H1 (cell line): ENCODE measurements around the gene TMEM150B. TPM values are rescaled to one million over a fixed set of nuclear protein-coding genes. Genes with fewer than 3 reads are reported as not detected.
A peak's percentile ranks its signal among the peaks of the same experiment; 100 is the strongest.

ENCODE experiments used
- CTCF ChIA-PET: fragments of 300-600 bp; sonication (Branson Sonifier 250); formaldehyde crosslinking; loops from one replicate; lab custom pipeline; 2021; ENCODE audit not compliant: partially characterized antibody; lab: Charles Lee
- POLR2A ChIA-PET: fragments of 300-600 bp; sonication (Branson Sonifier 250); formaldehyde crosslinking; loops from one replicate; lab custom pipeline; 2021; ENCODE audit warnings: inconsistent platforms; ENCODE audit not compliant: partially characterized antibody; lab: Charles Lee
- DNase-seq, 2 experiments: peaks; one replicate each; pipeline versions ENCODE4 v3.0.0 to v3.0.0-alpha.2; 2010 to 2022; ENCODE audit warnings: low spot score in 2 of 2, low read depth in 1 of 2, mixed read lengths in 1 of 2
- FAIRE-seq: peaks from 2 replicates; lab custom pipeline; 2011; peaks lifted over from hg19 to GRCh38; lab: Jason Lieb, UNC
- H2AFZ ChIP-seq: 2 replicates; pipeline ENCODE4 v1.8.1; 2012; ENCODE audit warnings: low read length, inconsistent platforms
- H2AK5ac ChIP-seq: 2 replicates; pipeline ENCODE4 v1.6.1; 2013; ENCODE audit warnings: low read depth, low read length
- H2BK120ac ChIP-seq: replicated peaks from 2 replicates; pipeline ENCODE3; 2013; ENCODE audit warnings: low read depth, low read length, inconsistent platforms
- H2BK12ac ChIP-seq: 2 replicates; pipeline ENCODE4 v1.6.1; 2013; ENCODE audit warnings: low read depth, low read length
- H2BK15ac ChIP-seq: 2 replicates; pipeline ENCODE4 v1.6.1; 2013; ENCODE audit warnings: low read length
- H2BK20ac ChIP-seq: 2 replicates; pipeline ENCODE4 v1.6.1; 2013; ENCODE audit warnings: low read length
- H2BK5ac ChIP-seq: 2 replicates; pipeline ENCODE4 v1.6.1; 2013; ENCODE audit warnings: low read depth, low read length
- H3K14ac ChIP-seq: 2 replicates; pipeline ENCODE4 v1.6.1; 2013; ENCODE audit warnings: inconsistent platforms; ENCODE audit not compliant: insufficient read length
- H3K18ac ChIP-seq: 2 replicates; pipeline ENCODE4 v1.6.1; 2013; ENCODE audit warnings: low read length; ENCODE audit errors: extremely low read depth
- H3K23ac ChIP-seq: 2 replicates; pipeline ENCODE4 v1.6.1; 2013; ENCODE audit warnings: inconsistent platforms; ENCODE audit not compliant: insufficient read length
- H3K23me2 ChIP-seq: 2 replicates; pipeline ENCODE4 v1.6.1; 2013; ENCODE audit warnings: low read depth, low read length
- H3K27ac ChIP-seq: 2 replicates; pipeline ENCODE4 v1.6.1; 2011; ENCODE audit warnings: low read depth, low read length, inconsistent platforms
- H3K27me3 ChIP-seq, 4 experiments: replicated peaks in 1 of 4; 1 replicate in 1 of 4; 2 replicates in 3 of 4; pipeline versions ENCODE4 v1.6.1 to v1.8.1; 2011 to 2013; ENCODE audit warnings: low read length in 3 of 4, mild to moderate bottlenecking in 3 of 4, inconsistent platforms in 2 of 4, mixed read lengths in 2 of 4, moderate library complexity in 1 of 4; ENCODE audit not compliant: control insufficient read depth in 3 of 4, insufficient read depth in 3 of 4; ENCODE audit errors: extremely low read depth in 1 of 4
- H3K36me3 ChIP-seq, 4 experiments: 2 replicates each; pipeline versions ENCODE4 v1.6.1 to v1.8.1; 2011 to 2013; ENCODE audit warnings: mild to moderate bottlenecking in 4 of 4, low read length in 3 of 4, moderate library complexity in 2 of 4, control low read depth in 1 of 4, inconsistent platforms in 1 of 4; ENCODE audit not compliant: insufficient read depth in 4 of 4, control insufficient read depth in 2 of 4
- H3K4ac ChIP-seq: replicated peaks from 2 replicates; pipeline ENCODE3; 2013; ENCODE audit warnings: low read length, low read depth, mixed read lengths, inconsistent platforms; ENCODE audit not compliant: insufficient read length
- H3K4me1 ChIP-seq, 4 experiments: replicated peaks in 1 of 4; 1 replicate in 1 of 4; 2 replicates in 3 of 4; pipeline versions ENCODE4 v1.6.1 to v1.8.1; 2011 to 2013; ENCODE audit warnings: low read length in 3 of 4, inconsistent platforms in 2 of 4, mixed read lengths in 1 of 4; ENCODE audit not compliant: insufficient read depth in 4 of 4, control insufficient read depth in 3 of 4
- H3K4me2 ChIP-seq, 2 experiments: 2 replicates each; pipeline versions ENCODE4 v1.6.1 to v1.8.1; 2011 to 2013; ENCODE audit warnings: low read depth in 2 of 2, low read length in 2 of 2, control low read depth in 1 of 2, inconsistent platforms in 1 of 2, mild to moderate bottlenecking in 1 of 2; ENCODE audit not compliant: insufficient read depth in 1 of 2
- H3K4me3 ChIP-seq, 4 experiments: fragments of 200-600, 300-600 bp in 1 of 4; sonication (generic), shearing (Covaris generic), sonication (Bioruptor Twin) in 1 of 4; 2 replicates each; pipeline versions ENCODE4 v1.5.1 to v1.8.1; 2011 to 2016; ENCODE audit warnings: low read length in 4 of 4, low read depth in 3 of 4, control low read depth in 2 of 4, inconsistent platforms in 2 of 4, mild to moderate bottlenecking in 2 of 4, mixed read lengths in 1 of 4, moderate library complexity in 1 of 4; ENCODE audit not compliant: insufficient read depth in 2 of 4; ENCODE audit errors: extremely low read depth in 1 of 4
- H3K56ac ChIP-seq: replicated peaks from 2 replicates; pipeline ENCODE3; 2013; ENCODE audit warnings: low read depth, mild to moderate bottlenecking, mixed read lengths, low read length, inconsistent platforms; ENCODE audit not compliant: insufficient read length
- H3K79me1 ChIP-seq: 2 replicates; pipeline ENCODE4 v1.6.1; 2013; ENCODE audit warnings: low read depth, low read length, control low read depth
- H3K79me2 ChIP-seq, 2 experiments: 2 replicates each; pipeline versions ENCODE4 v1.6.1 to v1.8.1; 2012 to 2013; ENCODE audit warnings: low read length in 2 of 2, mild to moderate bottlenecking in 2 of 2, inconsistent platforms in 1 of 2; ENCODE audit not compliant: insufficient read depth in 2 of 2, control insufficient read depth in 1 of 2
- H3K9ac ChIP-seq, 4 experiments: replicated peaks in 1 of 4; 1 replicate in 1 of 4; 2 replicates in 3 of 4; pipeline versions ENCODE4 v1.6.1 to v1.8.1; 2011 to 2013; ENCODE audit warnings: low read depth in 3 of 4, low read length in 3 of 4, control low read depth in 2 of 4, mild to moderate bottlenecking in 2 of 4, moderate library complexity in 2 of 4, inconsistent platforms in 1 of 4; ENCODE audit errors: extremely low read depth in 1 of 4
- H3K9me3 ChIP-seq, 2 experiments: 2 replicates each; pipeline versions ENCODE4 v1.6.1 to v1.8.1; 2012 to 2013; ENCODE audit warnings: mild to moderate bottlenecking in 2 of 2, moderate library complexity in 2 of 2, control low read depth in 1 of 2, inconsistent platforms in 1 of 2, low read depth in 1 of 2, low read length in 1 of 2, mixed read lengths in 1 of 2; ENCODE audit not compliant: insufficient read depth in 2 of 2
- H4K20me1 ChIP-seq, 2 experiments: replicated peaks in 1 of 2; 2 replicates each; pipeline versions ENCODE3 to v1.8.1; 2011 to 2013; ENCODE audit warnings: inconsistent platforms in 2 of 2, low read length in 2 of 2, mild to moderate bottlenecking in 1 of 2; ENCODE audit not compliant: insufficient read depth in 2 of 2, control insufficient read depth in 1 of 2
- H4K5ac ChIP-seq: 2 replicates; pipeline ENCODE4 v1.6.1; 2013; ENCODE audit warnings: low read length, low read depth, mixed read lengths, inconsistent platforms; ENCODE audit not compliant: insufficient read length
- H4K8ac ChIP-seq: 2 replicates; pipeline ENCODE4 v1.8.0; 2013; ENCODE audit warnings: mild to moderate bottlenecking, moderate library complexity, low read length, inconsistent platforms; ENCODE audit not compliant: insufficient read depth; ENCODE audit errors: extremely low read depth
- H4K91ac ChIP-seq: replicated peaks from 2 replicates; pipeline ENCODE3; 2013; ENCODE audit warnings: low read length, mixed read lengths, inconsistent platforms; ENCODE audit not compliant: insufficient read length
- POLR2AphosphoS5 ChIP-seq: IDR thresholded peaks from 2 replicates; pipeline ENCODE4 v1.6.1; 2011; ENCODE audit warnings: low read depth, low read length
- WGBS, 2 experiments: shearing (Covaris generic) in 1 of 2; methylation state at CpG; one replicate each; pipeline versions ENCODE4 v1.1.6 to v1.1.7; 2013 to 2015; ENCODE audit warnings: low lambda C conversion rate in 2 of 2, mixed read lengths in 2 of 2, inconsistent platforms in 1 of 2, low coverage in 1 of 2, missing lambda C conversion rate in 1 of 2; ENCODE audit not compliant: insufficient replicate concordance in 2 of 2, insufficient coverage in 1 of 2, insufficient read length in 1 of 2; ENCODE audit errors: extremely low coverage in 1 of 2, missing lambda C conversion rate in 1 of 2; 5-methylcytosine and 5-hydroxymethylcytosine counted together
- polyA plus RNA-seq, 7 experiments: library from polyadenylated mRNA; depleted of rRNA in 3 of 7; stranded (reverse) in 5 of 7; unstranded in 2 of 7; fragments of >200 nt in 5 of 7; fragments of 200-250 nt in 2 of 7; gene quantifications; 1 replicate in 5 of 7; 2 replicates in 1 of 7; 4 replicates in 1 of 7; pipeline versions ENCODE4 v1.2.1 to v1.2.3, GENCODE V29; 2011 to 2013; ENCODE audit warnings: missing spikeins in 2 of 7, mixed read lengths in 2 of 7
- total RNA-seq: library from RNA; stranded (reverse); fragmentation: NEBNext Ultra II Directional; extraction: Animal tissue kit (Norgen Biotek cat#: 25700); gene quantifications from 2 replicates; pipeline ENCODE4 v1.2.1, GENCODE V29; 2021
- TF ChIP-seq, protein P1 (sequence below), 3 experiments: IDR thresholded peaks; 1 replicate in 2 of 3; 2 replicates in 1 of 3; pipeline versions ENCODE4 v1.5.1 to v1.6.1; 2011; ENCODE audit warnings: low read length in 3 of 3, mild to moderate bottlenecking in 3 of 3, inconsistent platforms in 2 of 3, low read depth in 1 of 3, moderate library complexity in 1 of 3; ENCODE audit not compliant: insufficient read depth in 1 of 3; ENCODE audit errors: control extremely low read depth in 1 of 3

TMEM150B gene
- total and polyA plus RNA-seq, 2 of the 8 experiments (the other 6 are each of a cell fraction or from before 2014, with no cell fraction given) = 0.41 to 0.91 TPM

DNA sequence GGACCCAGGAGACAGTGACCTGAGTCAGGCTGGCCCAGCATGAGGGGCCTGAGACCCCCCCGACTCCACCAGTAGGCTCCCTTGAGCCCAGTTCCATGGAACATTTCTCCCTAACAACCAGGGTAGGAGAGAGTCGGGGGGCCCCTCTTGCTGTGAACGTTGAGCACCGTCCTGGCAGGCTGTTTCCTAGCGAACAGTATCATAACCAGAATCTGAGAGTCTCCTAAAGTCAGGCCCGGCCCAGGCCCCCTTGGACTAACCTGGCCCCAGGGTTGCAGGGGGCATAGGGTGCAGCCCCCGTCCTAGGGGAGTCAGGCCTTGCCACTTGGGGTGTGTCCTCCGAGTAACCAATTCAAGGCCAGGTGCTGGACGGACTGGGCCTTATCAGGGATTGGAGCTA is 13.7 kb downstream of the TMEM150B start:
- no peak overlapping the region for H3K4me3 ChIP-seq
- H3K23ac ChIP-seq = no peak overlapping the region
- no peaks in the 10 kb centered on the region for H3K9me3 ChIP-seq
- H4K20me1 ChIP-seq = no peaks in the 10 kb centered on the region
- H3K79me2 ChIP-seq = no peaks in the 10 kb centered on the region
- H3K4ac ChIP-seq = no peak overlapping the region
- no peak overlapping the region for H2AK5ac ChIP-seq
- H3K9ac ChIP-seq = no peak overlapping the region
- FAIRE-seq = no peak
- H3K27me3 ChIP-seq = no peaks in the 10 kb centered on the region
- ChIA-PET POLR2A (interaction anchor here (0.6 to 4.4 kb wide), 9 partner anchors 9 to 157 kb away, joined by 3 to 32 read pairs (median 5); partner anchors contain the start of genes RPL28 and TMEM238), CTCF (interaction anchor here (0.6 to 5.1 kb wide), 6 partner anchors 9 to 51 kb away, joined by 3 to 33 read pairs (median 4); no protein-coding TSS in a partner anchor)
- no peak overlapping the region for H2BK12ac ChIP-seq
- no peak overlapping the region for H2BK5ac ChIP-seq
- H3K36me3 ChIP-seq = peaks cover 13 to 26% (median 22%) of the 10 kb centered on the region in 4 experiments
- no peak for DNase-seq
- no peak overlapping the region for H3K14ac ChIP-seq
- no peak overlapping the region for H2BK120ac ChIP-seq
- no peak overlapping the region for H3K56ac ChIP-seq
- TF ChIP-seq POLR2AphosphoS5 = 0 out of 2 replicates have a peak, but pooled peaks have one; percentile 51
- TF ChIP-seq, protein P1, sequence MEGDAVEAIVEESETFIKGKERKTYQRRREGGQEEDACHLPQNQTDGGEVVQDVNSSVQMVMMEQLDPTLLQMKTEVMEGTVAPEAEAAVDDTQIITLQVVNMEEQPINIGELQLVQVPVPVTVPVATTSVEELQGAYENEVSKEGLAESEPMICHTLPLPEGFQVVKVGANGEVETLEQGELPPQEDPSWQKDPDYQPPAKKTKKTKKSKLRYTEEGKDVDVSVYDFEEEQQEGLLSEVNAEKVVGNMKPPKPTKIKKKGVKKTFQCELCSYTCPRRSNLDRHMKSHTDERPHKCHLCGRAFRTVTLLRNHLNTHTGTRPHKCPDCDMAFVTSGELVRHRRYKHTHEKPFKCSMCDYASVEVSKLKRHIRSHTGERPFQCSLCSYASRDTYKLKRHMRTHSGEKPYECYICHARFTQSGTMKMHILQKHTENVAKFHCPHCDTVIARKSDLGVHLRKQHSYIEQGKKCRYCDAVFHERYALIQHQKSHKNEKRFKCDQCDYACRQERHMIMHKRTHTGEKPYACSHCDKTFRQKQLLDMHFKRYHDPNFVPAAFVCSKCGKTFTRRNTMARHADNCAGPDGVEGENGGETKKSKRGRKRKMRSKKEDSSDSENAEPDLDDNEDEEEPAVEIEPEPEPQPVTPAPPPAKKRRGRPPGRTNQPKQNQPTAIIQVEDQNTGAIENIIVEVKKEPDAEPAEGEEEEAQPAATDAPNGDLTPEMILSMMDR (IDR thresholded peaks at IDR 0.05; ENCODE audit: control extremely low read depth in 1 of 3, insufficient read depth in 1 of 3, low read depth in 1 of 3, low read length in 3 of 3) = no peak
- WGBS, 2 experiments = 96% methylated on average over 9 of the region's 9 CpGs; no CpG with 5 or more reads in 1 of the 2 experiments
- no peak overlapping the region for H4K91ac ChIP-seq
- no peaks in the 10 kb centered on the region for H3K79me1 ChIP-seq
- no peak overlapping the region for H2AFZ ChIP-seq
- no peak overlapping the region for H3K4me2 ChIP-seq
- no peak overlapping the region for H2BK20ac ChIP-seq
- H4K5ac ChIP-seq = no peak overlapping the region
- H3K23me2 ChIP-seq = no peaks in the 10 kb centered on the region
- H2BK15ac ChIP-seq = no peak overlapping the region
- no peaks in the 10 kb centered on the region for H3K4me1 ChIP-seq
- H3K27ac ChIP-seq = no peak overlapping the region
- no peak overlapping the region for H3K18ac ChIP-seq
- no peak overlapping the region for H4K8ac ChIP-seq
